ENCODE results near the gene FUT6.
A peak's percentile ranks its signal among the peaks of the same experiment; 100 is the strongest.

Gene FUT6

DNA sequence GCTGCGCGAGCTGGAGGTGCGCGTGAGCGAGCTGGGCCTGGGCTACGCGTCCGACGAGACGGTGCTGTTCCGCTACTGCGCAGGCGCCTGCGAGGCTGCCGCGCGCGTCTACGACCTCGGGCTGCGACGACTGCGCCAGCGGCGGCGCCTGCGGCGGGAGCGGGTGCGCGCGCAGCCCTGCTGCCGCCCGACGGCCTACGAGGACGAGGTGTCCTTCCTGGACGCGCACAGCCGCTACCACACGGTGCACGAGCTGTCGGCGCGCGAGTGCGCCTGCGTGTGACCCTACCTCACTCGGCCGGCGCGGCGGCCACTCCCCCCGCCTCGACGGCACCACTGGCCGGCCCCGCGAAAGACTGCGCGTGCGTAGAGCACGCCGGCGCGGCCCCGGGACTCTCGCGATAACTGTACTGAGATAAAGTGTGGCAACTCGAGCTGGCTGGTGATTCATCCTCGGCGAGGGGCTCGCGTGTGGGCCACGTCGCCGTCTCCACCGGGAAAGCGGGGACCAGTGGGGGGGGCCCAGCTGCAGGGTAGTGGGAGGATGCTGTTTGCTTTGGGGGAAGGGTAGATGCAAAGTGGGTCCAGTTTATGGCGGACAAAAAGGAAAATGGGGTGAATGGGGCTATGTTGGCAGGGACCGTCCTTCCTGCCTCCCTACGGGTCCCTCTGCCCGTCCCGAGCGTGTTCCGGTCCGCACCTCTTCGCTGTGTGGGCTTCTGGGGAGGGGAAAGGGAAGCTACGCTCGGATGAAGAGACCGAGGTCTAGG, 11.4 kb downstream of the FUT6 start:
- DNase-seq, result peak; percentile 98

DNA sequence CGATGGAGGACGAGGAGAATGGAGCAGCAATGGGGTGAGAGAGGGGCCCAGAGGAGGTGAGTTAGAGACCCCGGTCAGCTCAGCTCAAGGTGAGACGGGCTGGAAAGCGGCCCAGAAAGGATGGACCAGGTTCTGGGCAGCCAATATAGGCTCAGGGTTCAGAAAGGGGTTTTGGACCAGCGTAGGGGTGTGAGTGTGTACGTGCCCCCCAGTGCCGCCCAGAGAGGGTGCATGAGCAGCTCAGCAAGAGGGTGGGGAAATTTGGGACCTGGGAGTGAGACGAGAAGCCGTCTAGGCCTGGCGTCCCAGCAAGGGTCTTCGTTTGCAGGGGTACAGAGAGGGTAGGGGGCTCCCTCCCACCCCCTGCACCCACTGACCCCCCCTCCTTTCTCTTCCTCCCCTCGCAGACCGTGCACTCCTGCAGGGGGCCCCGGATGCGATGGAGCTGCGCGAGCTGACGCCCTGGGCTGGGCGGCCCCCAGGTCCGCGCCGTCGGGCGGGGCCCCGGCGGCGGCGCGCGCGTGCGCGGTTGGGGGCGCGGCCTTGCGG, 12.1 kb downstream of the FUT6 start:
- DNase-seq, result no peak

DNA sequence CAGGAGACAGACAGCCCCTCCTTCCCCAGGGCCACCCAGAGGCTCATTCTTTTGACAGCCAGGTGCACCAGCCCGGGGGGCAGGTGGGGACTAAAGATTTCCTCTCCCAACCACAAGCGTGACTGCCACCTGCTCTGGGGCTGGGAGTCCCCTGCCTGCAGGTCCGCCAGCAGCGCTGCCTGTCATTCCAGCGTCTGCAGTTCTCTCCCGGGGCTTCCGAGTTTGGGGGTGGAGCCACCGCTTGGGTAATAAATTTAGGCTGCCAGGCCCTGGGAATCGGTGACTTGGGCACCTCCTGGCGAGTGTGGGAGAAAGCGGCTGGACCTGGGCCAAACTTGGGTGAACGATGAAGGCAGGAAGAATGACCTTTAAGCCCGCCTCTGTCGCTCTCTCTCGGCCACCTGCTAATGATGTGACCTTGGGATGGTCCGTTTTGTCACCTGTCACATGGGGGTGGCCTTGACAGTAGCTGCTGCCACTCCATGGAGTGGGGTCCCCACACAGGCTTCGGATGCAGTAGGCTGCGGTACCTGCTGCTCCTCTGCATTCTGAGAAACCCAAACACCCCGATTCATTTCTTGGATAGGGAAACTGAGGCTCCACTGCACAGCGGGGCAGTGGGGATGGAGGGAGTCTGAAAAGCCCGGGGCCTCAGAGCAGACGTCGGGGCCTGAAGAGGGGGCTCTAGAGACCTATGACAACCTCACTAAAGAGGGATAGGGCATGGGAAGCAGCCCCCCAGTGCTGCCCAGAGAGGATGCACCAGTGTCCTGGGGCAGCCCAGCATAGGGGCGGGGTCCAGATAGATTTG, 12.8 kb downstream of the FUT6 start:
- no peak for DNase-seq

DNA sequence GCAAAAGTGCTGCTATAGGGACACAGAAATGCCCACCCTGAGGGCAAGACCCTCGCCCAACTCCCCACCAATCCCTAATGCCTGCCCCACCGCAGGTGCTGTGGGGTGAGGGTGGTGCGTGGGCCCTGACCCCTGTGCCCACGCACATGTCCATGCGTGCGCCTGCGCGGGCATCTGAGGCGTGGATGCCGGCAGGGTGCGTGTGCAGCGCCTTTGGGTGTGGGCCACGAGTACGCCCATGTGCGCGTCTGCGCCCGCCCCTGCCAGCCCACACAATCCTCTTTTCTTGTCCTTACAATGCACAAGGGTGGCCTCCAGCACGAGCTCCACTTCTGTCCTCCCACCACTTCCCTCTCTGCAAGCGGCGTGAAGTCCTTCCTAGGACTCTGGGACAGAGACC, 14.3 kb downstream of the FUT6 start:
- DNase-seq, result no peak

DNA sequence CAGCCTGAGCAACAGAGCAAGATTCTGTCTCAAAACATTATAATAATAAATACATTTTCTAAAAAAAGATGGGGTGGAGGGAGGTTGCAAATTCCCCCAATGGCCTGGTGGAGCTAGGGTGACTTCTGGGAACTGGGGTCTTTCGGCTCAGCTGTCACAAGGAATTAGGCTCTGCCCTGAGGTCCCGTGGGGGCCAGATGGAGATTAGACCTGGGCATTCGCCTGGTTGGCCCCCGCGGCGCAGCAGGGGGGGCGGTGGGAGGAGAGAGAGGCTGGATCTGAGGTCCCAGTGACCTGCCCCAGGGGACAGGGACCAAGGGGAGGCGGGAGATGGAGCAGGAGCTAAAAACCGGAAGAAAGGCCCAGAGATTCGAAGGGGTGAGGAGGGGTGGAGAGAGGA, 14.8 kb downstream of the FUT6 start:
- no peak for DNase-seq

DNA sequence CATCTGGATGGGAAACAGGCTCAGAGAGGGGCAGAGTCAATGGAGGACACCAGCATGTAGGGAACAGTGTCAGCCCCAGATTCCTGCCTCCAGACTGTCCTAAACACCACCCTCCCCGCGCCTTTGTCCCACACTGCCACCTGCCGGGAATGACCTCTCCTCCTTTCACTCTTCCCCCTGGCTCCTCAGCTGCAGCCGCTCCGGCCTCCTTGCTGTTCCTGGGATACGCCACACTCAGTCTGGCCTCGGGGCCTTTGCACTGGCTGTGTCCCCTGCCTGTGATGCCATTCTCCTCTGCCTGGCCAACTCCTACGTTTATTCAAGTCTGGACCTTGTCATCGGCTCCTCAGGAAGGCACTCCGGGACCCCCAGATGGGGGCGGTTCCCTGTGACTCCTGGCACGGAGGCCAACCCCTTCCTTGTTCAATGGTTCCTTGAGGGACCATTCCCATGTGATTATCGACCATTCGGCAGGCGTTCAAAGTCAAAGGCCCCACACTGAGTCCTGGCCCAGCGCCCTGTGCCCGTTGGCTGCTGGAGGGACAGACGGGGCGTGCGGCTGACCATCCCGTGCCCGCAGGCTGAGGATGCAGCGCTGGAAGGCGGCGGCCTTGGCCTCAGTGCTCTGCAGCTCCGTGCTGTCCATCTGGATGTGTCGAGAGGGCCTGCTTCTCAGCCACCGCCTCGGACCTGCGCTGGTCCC, 15.8 kb downstream of the FUT6 start:
- no peak for DNase-seq

DNA sequence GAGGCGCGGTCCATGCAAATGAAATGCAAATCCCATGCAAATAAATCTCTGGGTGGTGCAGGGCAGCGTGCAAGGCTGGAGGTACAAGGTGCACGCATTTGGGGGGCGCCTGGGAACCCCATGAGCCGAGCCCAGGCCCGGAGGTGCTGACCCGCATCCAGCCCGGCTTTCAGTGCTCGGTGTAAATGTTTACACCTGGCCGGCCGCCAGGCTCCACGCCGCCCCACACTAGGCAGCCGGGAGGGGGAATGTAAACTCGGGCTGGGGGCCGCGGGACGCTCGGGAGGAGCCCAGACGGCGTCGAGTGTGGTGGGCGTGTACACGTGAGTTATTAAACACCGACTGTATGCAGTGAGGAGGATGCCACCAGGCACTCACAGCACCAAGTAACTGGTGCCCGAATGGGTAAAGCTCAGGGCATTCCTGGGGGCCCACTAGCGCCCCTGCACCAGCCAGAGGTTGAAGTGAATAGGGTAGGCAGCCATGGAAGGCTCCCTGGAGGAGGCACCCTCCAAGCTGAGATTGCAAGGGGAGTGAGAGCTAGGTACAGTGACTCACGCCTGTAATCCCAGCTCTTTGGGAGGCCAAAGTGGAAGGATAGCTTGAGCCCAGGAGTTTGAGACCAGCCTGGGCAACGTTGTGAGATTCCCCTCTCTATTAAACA, 17.2 kb downstream of the FUT6 start:
- no peak for DNase-seq

DNA sequence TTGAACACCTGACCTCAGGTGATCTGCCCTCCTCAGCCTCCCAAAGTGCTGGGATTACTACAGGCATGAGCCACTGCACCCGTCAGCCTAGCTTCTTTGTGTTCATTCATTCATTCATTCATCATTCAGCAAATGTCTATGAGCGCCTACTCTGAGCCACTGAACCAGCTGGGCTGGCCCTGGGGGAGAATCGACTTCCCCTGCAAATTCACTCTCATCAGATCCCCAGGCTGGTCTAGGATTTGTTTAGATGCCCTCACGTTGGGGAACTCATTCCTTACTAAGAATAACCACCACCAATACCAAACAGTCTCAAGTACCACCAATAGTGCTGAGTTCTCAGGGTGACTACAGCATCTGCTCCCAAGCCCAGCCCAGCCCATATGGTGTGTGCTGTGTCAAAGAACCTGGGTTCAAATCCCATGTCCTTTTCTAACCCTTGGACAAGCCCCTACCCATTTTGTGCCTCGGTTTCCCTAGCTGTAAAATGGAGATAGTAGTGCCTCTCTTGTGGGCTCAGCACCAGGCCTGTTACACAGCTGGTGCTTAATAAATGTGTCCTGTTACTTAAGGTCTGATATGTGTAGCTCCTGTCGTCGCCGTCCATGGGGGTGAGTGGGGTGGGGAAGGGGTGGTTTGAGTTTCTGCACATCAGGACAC, 17.9 kb downstream of the FUT6 start:
- DNase-seq, result no peak

DNA sequence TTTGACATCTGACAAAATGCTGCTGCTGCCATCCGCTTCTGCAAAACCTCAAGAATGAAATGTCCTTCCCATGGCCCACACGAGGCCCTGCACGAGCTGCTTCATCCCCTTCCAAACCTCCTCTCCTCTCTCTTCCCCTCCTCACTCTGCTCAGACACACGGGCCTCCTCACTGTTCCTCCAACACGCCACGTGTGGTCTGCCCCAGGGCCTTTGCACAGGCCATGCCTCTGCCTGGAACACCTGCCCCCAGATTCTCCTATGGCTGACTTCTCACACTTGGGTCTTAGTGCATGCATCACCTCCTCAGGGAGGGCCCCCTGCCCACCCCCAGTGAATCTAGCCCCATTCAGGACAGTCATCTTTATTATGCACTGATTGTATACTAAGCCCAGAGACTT, 18.7 kb downstream of the FUT6 start:
- DNase-seq, result no peak

DNA sequence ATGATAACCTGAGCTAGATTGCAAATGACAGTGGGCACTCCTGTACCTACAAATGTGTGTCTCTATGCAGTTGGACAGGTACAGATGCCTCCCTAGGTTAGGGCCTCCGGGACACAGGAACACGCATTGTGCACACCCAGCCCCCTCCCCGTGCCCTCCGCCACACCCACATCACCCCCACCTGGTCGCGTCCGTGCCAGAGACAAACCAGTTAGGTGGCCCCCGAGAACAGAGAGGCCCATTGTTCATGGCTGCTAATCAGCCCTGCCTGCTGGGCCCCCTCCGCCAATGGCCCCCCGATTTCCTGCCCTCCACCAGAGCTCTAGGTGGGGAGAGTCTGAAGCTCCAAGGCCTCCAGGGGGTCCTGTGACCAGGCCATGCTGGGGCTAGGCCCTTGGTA, 20.9 kb downstream of the FUT6 start:
- DNase-seq, result no peak

DNA sequence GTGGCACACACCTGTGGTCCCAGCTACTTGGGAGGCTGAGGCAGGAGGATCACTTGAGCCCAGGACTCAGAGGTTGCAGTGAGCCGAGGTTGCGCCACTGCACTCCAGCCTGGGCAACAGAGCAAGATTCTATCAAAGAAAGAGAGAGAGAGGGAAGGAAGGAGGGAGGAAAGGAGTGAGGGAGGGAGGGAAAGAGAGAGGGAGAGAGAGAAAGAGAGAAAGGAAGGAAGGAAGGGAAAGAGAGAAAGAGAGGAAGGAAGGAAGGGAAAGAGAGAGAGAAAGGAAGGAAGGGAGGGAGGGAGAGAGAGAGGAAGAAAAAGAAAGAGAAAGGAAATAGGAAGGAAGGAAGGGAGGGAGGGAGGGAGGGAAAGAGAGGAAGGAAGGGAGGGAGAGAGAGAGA, 22.3 kb downstream of the FUT6 start:
- no peak for DNase-seq

DNA sequence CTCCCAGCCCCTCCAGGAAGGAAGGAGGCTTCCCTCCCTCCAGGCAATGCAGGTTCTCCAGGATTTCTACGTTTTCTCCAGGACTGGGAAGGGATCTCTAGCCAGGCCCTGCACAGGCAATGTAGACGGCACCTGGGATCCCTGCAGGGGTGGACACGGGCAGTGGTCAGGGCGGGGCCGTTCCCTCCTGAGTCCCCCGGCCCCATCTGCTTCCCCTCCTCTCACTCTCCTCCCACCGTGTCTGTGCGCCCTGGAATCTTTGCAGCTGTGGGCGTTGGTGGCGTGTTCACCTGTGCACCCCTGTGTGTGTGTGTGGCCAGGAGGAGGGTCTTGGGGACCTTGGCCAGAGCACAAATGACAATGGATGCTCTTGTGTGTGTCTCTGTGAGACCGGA, 24.7 kb downstream of the FUT6 start:
- DNase-seq, result no peak

DNA sequence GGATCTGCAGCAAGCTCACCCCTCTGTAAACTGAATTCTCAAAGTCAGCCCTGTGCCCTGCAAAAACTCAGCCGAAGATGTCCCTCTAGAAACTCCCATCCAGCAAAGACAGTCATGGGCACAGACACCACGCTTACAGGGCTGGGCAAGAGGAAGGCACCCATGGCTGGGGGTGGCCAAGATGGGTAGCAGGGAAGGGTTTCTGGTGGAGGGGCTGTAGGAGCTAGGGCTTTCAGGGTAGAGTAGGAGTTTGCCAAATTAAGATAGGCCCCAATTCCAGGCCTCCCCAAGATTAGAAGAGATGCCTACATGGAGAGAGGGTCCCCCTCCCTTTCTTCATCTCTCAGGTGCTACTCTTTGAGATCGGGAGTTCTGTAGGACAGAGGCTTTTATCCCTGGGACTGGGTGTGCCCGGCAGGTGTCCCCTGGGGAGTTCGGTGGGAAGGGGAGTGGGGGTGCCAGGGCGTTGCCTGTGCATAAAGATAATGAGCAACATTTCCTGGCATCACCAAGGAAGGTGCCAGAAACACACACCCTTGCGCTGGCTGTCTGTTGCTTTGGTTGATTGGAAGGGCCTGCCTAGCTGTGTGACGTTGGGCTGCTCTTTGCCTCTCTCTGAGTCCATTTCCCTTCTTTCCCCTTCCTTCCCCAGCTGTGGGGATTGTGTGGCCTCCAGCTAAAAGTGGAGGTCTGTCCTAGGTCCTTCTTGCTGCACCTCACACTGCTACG, 25.2 kb downstream of the FUT6 start:
- no peak for DNase-seq

DNA sequence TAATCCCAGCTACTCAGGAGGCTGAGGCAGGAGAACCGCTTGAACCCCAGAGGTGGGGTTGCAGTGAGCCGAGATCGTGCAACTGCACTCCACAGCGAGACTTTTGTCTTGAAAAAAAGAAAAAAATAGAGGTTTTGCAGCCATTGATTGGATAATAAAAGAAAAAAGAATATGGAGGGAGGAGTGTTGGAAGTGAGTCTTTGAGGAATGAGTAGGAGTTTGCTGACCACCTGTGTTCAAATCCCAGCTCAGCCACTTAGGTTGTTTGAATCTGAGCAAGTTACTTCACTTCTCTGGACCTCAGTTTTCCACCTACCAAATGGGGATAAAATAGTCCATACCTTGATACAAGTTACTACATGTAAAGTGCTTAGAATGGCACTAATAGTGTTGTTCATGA, 28.4 kb downstream of the FUT6 start:
- DNase-seq, result no peak

DNA sequence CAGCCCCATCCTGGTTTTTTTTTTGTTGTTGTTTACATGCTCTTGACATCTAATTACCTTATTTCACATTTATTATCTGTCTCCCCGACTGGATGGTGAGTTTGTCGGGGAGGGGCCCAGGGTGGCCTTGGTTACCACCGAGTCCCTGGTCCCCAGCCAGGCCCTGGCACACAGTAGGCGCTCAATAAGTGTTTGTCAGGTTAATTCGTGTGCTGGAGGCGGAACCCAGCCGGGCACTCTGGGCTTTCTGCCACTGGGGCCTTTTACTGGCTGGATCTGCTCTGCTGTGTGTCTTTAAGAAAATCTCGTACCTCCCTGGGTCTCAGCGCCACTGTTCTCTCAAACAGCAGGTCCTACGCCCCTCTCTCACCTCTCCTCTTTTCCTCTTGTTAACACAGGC, 30.0 kb downstream of the FUT6 start:
- no peak for DNase-seq

DNA sequence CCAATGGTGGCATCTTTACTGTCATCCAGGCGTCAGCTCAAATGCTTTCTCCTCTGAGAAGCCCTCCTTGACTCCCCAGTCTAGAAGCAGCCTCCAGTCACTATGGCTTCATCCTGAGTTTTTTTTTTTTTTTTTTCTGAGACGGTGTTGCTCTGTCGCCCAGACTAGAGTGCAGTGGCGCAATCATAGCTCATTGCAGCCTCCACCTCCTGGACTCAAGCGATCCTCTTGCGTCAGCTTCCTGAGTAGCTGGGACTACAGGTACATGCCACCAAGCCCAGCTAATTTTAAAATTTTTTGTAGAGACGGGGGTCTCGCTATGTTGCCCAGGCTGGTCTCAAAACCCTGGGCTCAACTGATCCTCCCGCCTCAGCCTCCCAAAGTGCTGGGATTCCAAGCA, 30.4 kb downstream of the FUT6 start:
- DNase-seq, result no peak

DNA sequence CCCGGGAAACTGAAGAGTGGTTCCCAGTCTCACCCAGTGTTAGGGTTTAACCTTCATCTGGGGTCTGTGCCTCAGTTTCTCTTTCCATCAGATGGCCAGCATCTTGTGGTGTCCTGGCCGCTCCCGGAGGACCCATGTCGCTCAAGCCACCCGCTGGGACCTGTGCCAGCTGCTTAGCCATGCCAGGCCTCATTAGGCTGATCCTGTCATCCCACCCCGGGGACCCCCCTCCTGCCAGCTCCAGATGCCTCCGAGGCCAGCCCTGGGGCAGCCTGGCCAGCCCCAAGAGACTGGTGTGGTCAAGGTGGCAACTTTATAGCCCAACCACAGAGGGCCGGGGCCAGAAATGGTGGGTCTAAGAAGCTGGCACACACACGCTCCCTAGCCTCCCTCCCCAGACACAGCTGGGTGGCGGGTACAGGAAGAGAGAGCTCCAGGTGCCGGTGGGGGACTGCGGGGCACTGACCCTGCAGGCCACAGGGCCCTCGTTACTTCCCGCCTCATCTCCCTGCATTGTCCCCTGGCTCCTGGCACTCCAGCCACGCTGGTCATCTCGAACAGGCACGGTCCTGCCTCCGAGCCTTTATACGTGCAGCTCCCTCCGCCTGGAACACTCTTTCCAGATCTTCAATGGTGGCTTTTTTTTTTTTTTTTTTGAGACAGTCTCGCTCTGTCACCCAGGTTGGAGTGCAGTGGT, 31.2 kb downstream of the FUT6 start:
- no peak for DNase-seq

DNA sequence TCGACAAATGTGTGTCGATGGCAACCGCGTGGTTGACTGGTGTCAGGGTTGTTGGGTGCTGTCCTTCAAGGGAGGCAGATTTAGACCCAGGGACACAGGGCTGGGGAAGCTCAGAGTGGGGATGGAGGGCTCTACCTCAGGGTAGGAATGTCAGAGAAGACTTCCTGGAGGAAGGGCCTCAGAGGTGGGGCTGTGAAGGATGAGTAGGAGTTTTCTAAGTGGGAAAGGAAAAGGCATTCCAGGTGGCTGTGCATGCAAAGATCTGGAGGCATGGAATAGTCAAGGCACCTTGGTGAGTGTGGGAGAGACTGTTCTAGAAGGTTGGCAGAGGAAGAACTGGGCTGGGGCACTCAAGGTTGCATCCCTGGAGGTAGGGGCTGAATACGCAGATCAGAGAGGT, 32.6 kb downstream of the FUT6 start:
- no peak for DNase-seq

DNA sequence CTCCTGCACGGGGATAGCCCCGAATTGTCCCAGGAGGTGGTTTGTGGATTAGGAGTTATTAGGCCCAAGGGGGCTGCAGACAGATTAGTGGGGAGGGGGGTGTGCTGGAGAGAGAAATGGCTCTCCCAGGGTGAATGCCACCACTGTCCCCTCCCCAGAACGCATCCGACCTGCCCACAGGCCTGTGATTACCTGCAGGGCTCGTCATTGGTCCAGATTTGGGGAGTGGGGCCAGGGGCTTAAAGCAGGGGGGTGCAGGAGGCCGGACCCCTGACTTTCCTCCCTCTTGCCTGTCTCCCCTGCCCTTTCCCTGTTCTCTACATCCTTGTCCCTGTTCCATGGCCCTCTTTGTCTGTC, 33.4 kb downstream of the FUT6 start:
- DNase-seq, result no peak

DNA sequence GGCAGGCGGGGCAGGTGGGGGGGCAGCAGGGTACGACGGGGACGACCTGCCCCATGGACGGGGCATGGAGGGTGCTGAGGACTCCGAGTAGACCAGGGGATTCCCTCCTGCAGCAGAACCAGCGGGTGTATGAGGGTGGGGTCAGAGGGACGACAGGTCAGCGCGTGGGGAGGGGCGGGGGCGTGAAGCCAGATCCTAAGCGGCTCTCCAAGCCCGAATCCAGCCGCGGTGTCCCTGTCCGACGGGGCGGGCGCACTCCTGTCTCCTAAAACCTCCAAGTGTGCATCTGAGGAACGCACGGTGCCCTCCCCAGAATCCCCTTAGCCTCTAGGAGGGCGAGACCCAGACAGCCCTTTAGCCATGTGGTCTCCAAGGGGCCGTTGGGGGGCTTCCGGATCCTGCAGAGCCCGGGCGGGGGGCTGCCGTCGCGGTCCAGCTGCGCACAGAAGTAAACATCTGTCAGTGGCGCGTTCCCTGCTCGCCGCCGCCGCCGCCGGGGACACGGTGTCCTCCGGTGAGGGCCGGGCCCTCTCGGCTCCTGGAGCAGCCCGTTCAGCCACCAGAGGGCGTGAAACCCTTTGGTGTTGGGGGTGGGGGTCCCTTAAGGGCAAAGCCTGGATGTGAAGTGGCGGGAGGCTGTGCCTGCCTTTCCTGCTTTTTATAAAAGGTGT, 33.9 kb downstream of the FUT6 start:
- DNase-seq, result peak; percentile 40
